Neural progenitor cell (in vitro differentiated cells): ENCODE measurements around the gene YIPF6. TPM values are rescaled to one million over a fixed set of nuclear protein-coding genes. Genes with fewer than 3 reads are reported as not detected.

Experiments
- DNase-seq: peaks from one replicate; pipeline ENCODE4 v3.0.0-alpha.2; 2016; ENCODE audit warnings: low spot score
- H2AFZ ChIP-seq: fragments of 200-600 bp; sonication (generic); replicated peaks from 2 replicates; pipeline ENCODE4 v1.6.1; 2016; ENCODE audit warnings: antibody characterized with exemption
- H3F3A ChIP-seq: fragments of 200-600 bp; sonication (generic); 2 replicates; pipeline ENCODE4 v1.6.1; 2016; ENCODE audit warnings: antibody characterized with exemption, low read depth
- H3K27ac ChIP-seq: fragments of 200-600 bp; sonication (generic); 2 replicates; pipeline ENCODE4 v1.5.1; 2016; ENCODE audit warnings: mild to moderate bottlenecking
- H3K27me3 ChIP-seq: fragments of 200-600 bp; sonication (generic); 2 replicates; pipeline ENCODE4 v1.6.1; 2016; ENCODE audit warnings: mild to moderate bottlenecking, moderate library complexity
- H3K36me3 ChIP-seq: fragments of 200-600 bp; sonication (generic); 2 replicates; pipeline ENCODE4 v1.5.1; 2016
- H3K4me1 ChIP-seq: fragments of 200-600 bp; sonication (generic); 2 replicates; pipeline ENCODE4 v1.6.1; 2016; ENCODE audit warnings: mixed run types
- H3K4me2 ChIP-seq: fragments of 200-600 bp; sonication (generic); 2 replicates; pipeline ENCODE4 v1.6.1; 2016
- H3K4me3 ChIP-seq: fragments of 200-600 bp; sonication (generic); 2 replicates; pipeline ENCODE4 v1.5.1; 2016
- H3K79me2 ChIP-seq: fragments of 200-600 bp; sonication (generic); 2 replicates; pipeline ENCODE4 v1.6.1; 2016; ENCODE audit warnings: low read depth
- H3K9ac ChIP-seq: fragments of 200-600 bp; sonication (generic); 2 replicates; pipeline ENCODE4 v1.6.1; 2016
- H3K9me3 ChIP-seq: fragments of 200-600 bp; sonication (generic); 2 replicates; pipeline ENCODE4 v1.5.1; 2016; ENCODE audit warnings: low read depth
- H4K20me1 ChIP-seq: fragments of 200-600 bp; sonication (generic); 2 replicates; pipeline ENCODE4 v1.6.1; 2016; ENCODE audit warnings: low read depth
- H3K27ac Mint-ChIP-seq: 3 replicates; pipeline ENCODE4 v1.8.0; 2021; ENCODE audit warnings: mixed read lengths
- H3K27me3 Mint-ChIP-seq: 2 replicates; pipeline ENCODE4 v1.8.0; 2022; ENCODE audit warnings: low read depth, mild to moderate bottlenecking, inconsistent platforms, moderate library complexity, mixed read lengths; ENCODE audit not compliant: insufficient read depth
- H3K36me3 Mint-ChIP-seq: 3 replicates; pipeline ENCODE4 v1.8.0; 2021; ENCODE audit warnings: mixed read lengths
- H3K4me1 Mint-ChIP-seq: 3 replicates; pipeline ENCODE4 v1.8.0; 2021; ENCODE audit warnings: mixed read lengths
- H3K4me3 Mint-ChIP-seq: 3 replicates; pipeline ENCODE4 v1.8.0; 2021; ENCODE audit warnings: mild to moderate bottlenecking, moderate library complexity, mixed read lengths
- H3K9me3 Mint-ChIP-seq: 3 replicates; pipeline ENCODE4 v1.8.0; 2020; ENCODE audit warnings: mixed read lengths
- EZH2 ChIP-seq: fragments of 200-600 bp; sonication (generic); IDR thresholded peaks from 2 replicates; pipeline ENCODE4 v1.6.1; 2017; ENCODE audit warnings: antibody characterized with exemption, mild to moderate bottlenecking, moderate library complexity
- EZH2phosphoT487 ChIP-seq: fragments of 200-600 bp; sonication (generic); IDR thresholded peaks from 2 replicates; pipeline ENCODE4 v1.6.1; 2017; ENCODE audit warnings: antibody characterized with exemption
- total RNA-seq: library from RNA; depleted of rRNA; stranded (reverse); fragments of >200 nt; gene quantifications from 2 replicates; pipeline ENCODE4 v1.2.3, GENCODE V29; 2015; ENCODE audit warnings: low replicate concordance
- TF ChIP-seq, protein P1 (sequence below): fragments of 200-600 bp; sonication (generic); IDR thresholded peaks from 2 replicates; pipeline ENCODE4 v1.5.1; 2017; ENCODE audit warnings: antibody characterized with exemption, mild to moderate bottlenecking

Gene YIPF6
- total RNA-seq, 1 donor from 2014 or later, result 42.3 TPM

DNA sequence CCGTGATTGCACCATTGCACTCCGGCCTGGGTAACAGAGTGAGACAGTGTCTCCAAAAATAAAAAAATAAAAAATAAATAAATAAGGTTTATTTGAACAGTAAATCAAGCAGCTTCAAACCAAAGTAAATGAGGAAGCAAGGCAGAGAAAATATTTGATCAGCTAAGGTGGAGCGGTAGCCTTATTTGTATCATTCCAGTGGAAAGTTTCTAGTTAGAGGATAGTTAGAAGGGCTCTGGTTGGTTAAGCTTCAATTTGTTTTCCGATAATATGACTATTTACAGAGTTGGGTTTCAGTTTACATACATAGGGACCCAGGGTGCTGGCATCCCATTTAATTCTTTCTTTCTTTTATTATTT is 43.7 kb upstream of the YIPF6 start:
- no peak overlapping the region for H3K9ac ChIP-seq
- no peak overlapping the region for H2AFZ ChIP-seq
- H3K4me3 ChIP-seq, result no peak overlapping the region
- H3K27me3 ChIP-seq, result no peaks in the 10 kb centered on the region
- Mint-ChIP-seq H3K4me1 (no peaks in the 10 kb centered on the region), H3K9me3 (no peaks in the 10 kb centered on the region), H3K27ac (no peak overlapping the region), H3K4me3 (no peak overlapping the region), H3K27me3 (peaks cover 3% of the 10 kb centered on the region), H3K36me3 (no peaks in the 10 kb centered on the region)
- no peaks in the 10 kb centered on the region for H3K9me3 ChIP-seq
- TF ChIP-seq EZH2phosphoT487 (no peak), EZH2 (no peak)
- TF ChIP-seq, protein P1, sequence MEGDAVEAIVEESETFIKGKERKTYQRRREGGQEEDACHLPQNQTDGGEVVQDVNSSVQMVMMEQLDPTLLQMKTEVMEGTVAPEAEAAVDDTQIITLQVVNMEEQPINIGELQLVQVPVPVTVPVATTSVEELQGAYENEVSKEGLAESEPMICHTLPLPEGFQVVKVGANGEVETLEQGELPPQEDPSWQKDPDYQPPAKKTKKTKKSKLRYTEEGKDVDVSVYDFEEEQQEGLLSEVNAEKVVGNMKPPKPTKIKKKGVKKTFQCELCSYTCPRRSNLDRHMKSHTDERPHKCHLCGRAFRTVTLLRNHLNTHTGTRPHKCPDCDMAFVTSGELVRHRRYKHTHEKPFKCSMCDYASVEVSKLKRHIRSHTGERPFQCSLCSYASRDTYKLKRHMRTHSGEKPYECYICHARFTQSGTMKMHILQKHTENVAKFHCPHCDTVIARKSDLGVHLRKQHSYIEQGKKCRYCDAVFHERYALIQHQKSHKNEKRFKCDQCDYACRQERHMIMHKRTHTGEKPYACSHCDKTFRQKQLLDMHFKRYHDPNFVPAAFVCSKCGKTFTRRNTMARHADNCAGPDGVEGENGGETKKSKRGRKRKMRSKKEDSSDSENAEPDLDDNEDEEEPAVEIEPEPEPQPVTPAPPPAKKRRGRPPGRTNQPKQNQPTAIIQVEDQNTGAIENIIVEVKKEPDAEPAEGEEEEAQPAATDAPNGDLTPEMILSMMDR, result no peak
- no peak overlapping the region for H3K4me2 ChIP-seq
- H3F3A ChIP-seq, result no peaks in the 10 kb centered on the region
- no peak for DNase-seq
- no peaks in the 10 kb centered on the region for H3K36me3 ChIP-seq
- no peaks in the 10 kb centered on the region for H3K4me1 ChIP-seq
- H3K79me2 ChIP-seq, result no peaks in the 10 kb centered on the region
- H3K27ac ChIP-seq, result no peak overlapping the region
- H4K20me1 ChIP-seq, result no peaks in the 10 kb centered on the region

DNA sequence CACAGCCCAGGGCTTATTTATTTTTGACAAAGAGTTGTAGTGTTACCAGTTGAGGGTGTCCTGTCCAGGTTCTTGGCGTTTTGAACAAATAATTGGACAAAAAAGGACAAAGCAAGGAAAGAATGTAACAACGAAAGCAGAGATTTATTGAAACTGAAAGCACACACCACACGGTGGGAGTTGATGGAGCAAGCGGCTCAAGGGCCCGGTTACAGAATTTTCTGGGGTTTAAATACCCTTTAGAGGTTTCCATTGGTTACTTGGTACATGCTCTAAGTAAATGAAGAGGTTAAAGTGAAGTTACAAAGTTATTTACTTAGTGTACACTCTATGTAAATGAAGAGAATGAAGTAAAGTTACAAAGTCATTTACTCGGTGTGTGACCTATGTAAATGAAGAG is 37.8 kb upstream of the YIPF6 start:
- Mint-ChIP-seq H3K36me3 (no peaks in the 10 kb centered on the region), H3K9me3 (no peaks in the 10 kb centered on the region), H3K27ac (no peak overlapping the region), H3K4me1 (no peaks in the 10 kb centered on the region), H3K4me3 (no peak overlapping the region), H3K27me3 (no peaks in the 10 kb centered on the region)
- Histone ChIP-seq H3K4me1 (no peaks in the 10 kb centered on the region), H3K27me3 (no peaks in the 10 kb centered on the region), H4K20me1 (no peaks in the 10 kb centered on the region), H3K9ac (no peak overlapping the region), H3K36me3 (no peaks in the 10 kb centered on the region), H3K4me2 (no peak overlapping the region), H3F3A (no peaks in the 10 kb centered on the region), H3K27ac (no peak overlapping the region), H3K79me2 (no peaks in the 10 kb centered on the region), H3K4me3 (no peak overlapping the region), H3K9me3 (no peaks in the 10 kb centered on the region), H2AFZ (no peak overlapping the region)
- TF ChIP-seq, protein P1, result no peak
- TF ChIP-seq EZH2 (no peak), EZH2phosphoT487 (no peak)
- DNase-seq, result no peak

DNA sequence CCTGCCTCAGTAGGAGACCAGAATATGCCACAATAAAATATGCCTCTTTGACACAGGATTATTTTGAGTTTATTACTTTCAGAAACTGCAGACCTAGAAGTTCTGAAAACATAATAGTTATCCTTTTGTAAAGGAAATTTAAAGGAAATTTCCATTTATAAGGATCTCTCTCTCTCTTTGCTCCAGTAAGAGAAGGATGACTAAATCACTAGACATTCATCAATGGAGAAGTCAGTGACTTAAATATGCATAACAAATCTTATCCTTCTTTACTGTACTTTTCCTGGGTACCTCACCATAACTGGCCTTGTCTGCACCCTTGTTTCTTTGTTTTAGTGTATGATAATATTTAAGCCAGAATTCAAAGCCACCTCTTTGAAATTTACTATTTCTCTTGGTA is 37.3 kb upstream of the YIPF6 start:
- no peaks in the 10 kb centered on the region for H3K9me3 ChIP-seq
- no peak overlapping the region for H3K27ac ChIP-seq
- H2AFZ ChIP-seq, result no peak overlapping the region
- H3K27ac Mint-ChIP-seq, result no peak overlapping the region
- H3K4me1 ChIP-seq, result no peaks in the 10 kb centered on the region
- H3K4me3 Mint-ChIP-seq, result no peak overlapping the region
- no peak for TF ChIP-seq EZH2phosphoT487
- TF ChIP-seq, protein P1, result no peak
- no peaks in the 10 kb centered on the region for H3K79me2 ChIP-seq
- no peaks in the 10 kb centered on the region for H4K20me1 ChIP-seq
- H3K27me3 Mint-ChIP-seq, result no peaks in the 10 kb centered on the region
- no peaks in the 10 kb centered on the region for H3F3A ChIP-seq
- no peaks in the 10 kb centered on the region for H3K36me3 Mint-ChIP-seq
- no peak overlapping the region for H3K4me2 ChIP-seq
- no peaks in the 10 kb centered on the region for H3K9me3 Mint-ChIP-seq
- H3K36me3 ChIP-seq, result no peaks in the 10 kb centered on the region
- no peaks in the 10 kb centered on the region for H3K27me3 ChIP-seq
- DNase-seq, result no peak
- H3K4me3 ChIP-seq, result no peak overlapping the region
- H3K9ac ChIP-seq, result no peak overlapping the region
- no peaks in the 10 kb centered on the region for H3K4me1 Mint-ChIP-seq

DNA sequence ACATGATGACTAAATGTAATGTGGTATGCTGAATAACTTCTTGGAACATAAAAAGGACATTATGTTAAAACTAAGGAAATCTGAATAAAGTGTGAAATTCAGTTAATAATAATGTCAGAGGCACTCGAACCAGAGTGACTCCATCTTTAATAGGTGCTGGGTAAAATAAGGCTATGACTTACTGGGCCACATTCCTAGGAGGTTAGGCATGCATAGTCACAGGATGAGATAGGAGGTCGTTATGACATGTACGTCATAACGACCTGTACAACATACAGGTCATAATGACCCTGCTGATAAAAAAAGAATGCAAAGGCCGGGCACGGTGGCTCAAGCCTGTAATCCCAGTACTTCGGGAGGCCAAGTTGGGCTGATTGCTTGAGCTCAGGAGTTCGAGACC is 36.7 kb upstream of the YIPF6 start:
- no peaks in the 10 kb centered on the region for H3K4me1 ChIP-seq
- H3K9me3 Mint-ChIP-seq, result no peaks in the 10 kb centered on the region
- no peaks in the 10 kb centered on the region for H4K20me1 ChIP-seq
- H3K79me2 ChIP-seq, result no peaks in the 10 kb centered on the region
- H3K9me3 ChIP-seq, result no peaks in the 10 kb centered on the region
- no peak overlapping the region for H3K4me3 ChIP-seq
- DNase-seq, result no peak
- H2AFZ ChIP-seq, result no peak overlapping the region
- no peaks in the 10 kb centered on the region for H3F3A ChIP-seq
- H3K36me3 ChIP-seq, result no peaks in the 10 kb centered on the region
- H3K4me3 Mint-ChIP-seq, result no peak overlapping the region
- H3K27ac ChIP-seq, result no peak overlapping the region
- no peaks in the 10 kb centered on the region for H3K36me3 Mint-ChIP-seq
- no peak for TF ChIP-seq EZH2phosphoT487
- TF ChIP-seq, protein P1, result no peak
- no peaks in the 10 kb centered on the region for H3K27me3 Mint-ChIP-seq
- H3K27me3 ChIP-seq, result no peaks in the 10 kb centered on the region
- no peak overlapping the region for H3K4me2 ChIP-seq
- H3K9ac ChIP-seq, result no peak overlapping the region
- H3K4me1 Mint-ChIP-seq, result no peaks in the 10 kb centered on the region
- H3K27ac Mint-ChIP-seq, result no peak overlapping the region
